ENCODE results near the gene RIPK4. TPM values are rescaled to one million over a fixed set of nuclear protein-coding genes. Genes with fewer than 3 reads are reported as not detected.

Gene RIPK4
- total RNA-seq, 1 donor from 2014 or later = 13.7 TPM

DNA sequence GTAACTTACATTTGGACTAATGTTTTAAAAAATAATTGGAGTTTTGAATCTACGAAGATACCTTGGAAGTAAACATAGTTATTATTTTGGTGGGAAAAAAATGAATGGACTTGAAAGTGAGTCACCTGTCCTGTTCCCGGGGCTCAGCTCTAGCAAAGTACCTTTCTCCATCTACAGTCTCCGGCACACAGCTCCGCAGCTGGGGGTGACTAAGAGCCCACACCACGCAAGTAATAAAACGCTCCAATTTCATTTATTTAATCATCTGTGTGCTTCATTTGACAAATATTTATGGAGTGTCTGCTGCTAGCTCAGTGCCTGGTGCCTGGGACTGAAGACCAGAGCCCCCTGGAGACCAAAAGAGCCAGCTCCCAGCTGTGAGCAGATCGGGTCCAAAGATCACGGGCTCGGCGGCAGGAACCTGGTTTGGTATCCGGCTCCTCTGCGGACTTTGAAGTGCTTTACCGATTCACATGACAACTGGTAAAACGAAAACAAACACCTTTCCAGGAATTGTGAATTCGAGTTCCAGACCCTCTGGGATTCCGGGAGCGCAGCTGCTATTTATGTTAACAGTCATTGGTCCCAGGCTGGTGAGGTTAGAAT lies 1.7 kb upstream of the RIPK4 start:
- TF ChIP-seq, protein P1, sequence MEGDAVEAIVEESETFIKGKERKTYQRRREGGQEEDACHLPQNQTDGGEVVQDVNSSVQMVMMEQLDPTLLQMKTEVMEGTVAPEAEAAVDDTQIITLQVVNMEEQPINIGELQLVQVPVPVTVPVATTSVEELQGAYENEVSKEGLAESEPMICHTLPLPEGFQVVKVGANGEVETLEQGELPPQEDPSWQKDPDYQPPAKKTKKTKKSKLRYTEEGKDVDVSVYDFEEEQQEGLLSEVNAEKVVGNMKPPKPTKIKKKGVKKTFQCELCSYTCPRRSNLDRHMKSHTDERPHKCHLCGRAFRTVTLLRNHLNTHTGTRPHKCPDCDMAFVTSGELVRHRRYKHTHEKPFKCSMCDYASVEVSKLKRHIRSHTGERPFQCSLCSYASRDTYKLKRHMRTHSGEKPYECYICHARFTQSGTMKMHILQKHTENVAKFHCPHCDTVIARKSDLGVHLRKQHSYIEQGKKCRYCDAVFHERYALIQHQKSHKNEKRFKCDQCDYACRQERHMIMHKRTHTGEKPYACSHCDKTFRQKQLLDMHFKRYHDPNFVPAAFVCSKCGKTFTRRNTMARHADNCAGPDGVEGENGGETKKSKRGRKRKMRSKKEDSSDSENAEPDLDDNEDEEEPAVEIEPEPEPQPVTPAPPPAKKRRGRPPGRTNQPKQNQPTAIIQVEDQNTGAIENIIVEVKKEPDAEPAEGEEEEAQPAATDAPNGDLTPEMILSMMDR (conservative IDR thresholded peaks at IDR 0.05) = peak; percentile 28
- Mint-ChIP-seq H3K27ac (peak overlapping the region; percentile 91), H3K4me1 (ENCODE audit: unreplicated experiment) (peaks cover 34% of the 10 kb centered on the region), H3K36me3 (no peaks in the 10 kb centered on the region), H3K9me3 (no peaks in the 10 kb centered on the region), H3K27me3 (peaks cover 84% of the 10 kb centered on the region), H3K4me3 (peak overlapping the region; percentile 92)
- no peak for DNase-seq (ENCODE audit: extremely low spot score, unreplicated experiment)

DNA sequence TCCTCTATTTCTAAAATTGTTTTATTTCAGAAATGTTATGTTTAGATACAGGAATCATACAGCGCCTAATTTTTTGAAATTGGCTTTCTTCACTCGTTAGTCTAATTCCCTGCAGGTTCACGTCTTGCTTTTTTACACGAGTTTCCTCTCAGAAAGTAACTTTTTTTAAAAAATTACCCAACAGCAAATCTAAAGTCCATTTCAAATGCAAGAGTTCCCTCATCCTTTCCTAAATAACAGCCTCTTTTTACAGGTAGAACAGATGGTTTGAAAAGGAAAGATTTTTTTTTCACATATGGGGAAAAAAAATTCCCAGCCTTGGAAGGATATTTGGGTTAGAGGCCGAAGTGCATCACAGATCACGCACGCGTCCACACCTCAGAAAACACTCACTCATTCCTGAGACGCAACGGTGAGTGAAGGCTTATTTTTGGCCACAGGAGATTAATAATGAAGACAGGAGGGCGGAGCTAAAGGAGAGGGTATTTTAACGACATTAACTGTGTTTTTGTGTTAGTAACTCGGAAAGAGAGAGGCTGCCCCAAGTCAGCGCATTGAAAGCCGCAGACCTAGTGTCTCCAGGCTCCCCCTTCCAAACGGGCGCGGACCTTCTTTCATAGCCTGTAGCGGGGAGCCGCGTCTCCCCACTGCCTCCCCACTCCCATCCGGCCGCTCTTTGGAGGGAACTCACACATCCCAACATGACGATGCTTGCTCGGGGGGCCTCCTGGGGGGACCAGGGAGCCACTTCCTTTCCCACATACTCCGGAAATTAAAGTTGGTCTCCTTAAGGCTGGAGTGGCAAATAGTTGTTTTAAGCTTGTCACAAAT lies 969 bp upstream of the RIPK4 start:
- no peaks in the 10 kb centered on the region for H3K36me3 Mint-ChIP-seq
- peaks cover 84% of the 10 kb centered on the region for H3K27me3 Mint-ChIP-seq
- H3K27ac Mint-ChIP-seq = peak overlapping the region; percentile 91
- TF ChIP-seq, protein P1 (conservative IDR thresholded peaks at IDR 0.05) = no peak
- DNase-seq (ENCODE audit: extremely low spot score, unreplicated experiment) = no peak
- H3K4me3 Mint-ChIP-seq = peak overlapping the region; percentile 92
- H3K4me1 Mint-ChIP-seq (ENCODE audit: unreplicated experiment) = peaks cover 40% of the 10 kb centered on the region
- no peaks in the 10 kb centered on the region for H3K9me3 Mint-ChIP-seq

DNA sequence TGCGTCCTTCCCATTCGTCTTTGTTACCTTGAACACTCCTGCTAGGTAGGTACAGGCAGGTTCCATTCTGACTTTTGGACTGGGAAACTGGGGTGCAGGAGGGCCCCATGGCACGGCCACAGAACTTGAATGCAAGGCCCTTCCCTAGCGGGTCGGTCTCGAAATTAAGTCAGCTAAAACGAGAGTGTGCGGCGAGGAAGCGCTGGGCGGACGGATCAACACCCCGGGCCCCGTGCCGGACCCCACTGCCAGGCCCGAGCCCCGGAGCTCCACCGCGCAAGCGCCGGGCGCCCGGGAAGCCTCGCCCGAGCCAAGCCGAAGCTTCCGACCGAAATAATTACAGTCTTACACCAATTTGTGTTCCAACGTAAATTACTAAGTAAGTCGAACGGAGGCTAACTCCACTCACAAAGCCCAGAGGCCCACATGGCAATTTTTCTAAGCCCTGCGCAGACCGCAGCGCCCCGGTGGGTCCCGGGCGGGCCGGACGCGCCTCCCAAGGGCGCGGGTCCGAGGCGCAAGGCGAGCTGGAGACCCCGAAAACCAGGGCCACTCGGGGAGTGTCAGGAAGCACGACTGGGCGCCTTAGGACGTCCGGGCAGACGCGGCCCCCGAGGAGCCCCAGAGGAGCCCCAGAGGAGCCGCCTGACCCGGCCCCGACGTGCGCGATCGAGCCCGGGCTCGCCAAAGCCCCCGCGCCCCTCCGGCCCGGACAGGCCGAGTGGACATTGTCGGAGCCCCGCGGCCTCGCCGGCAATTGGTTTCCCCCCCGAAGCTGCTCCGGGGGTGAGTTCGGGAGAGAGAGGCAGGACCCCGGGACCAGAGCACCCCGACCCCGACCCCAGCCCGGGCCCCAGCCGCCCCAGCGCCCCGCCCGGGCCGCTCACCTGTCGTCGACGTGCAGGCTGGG lies 624 bp downstream of the RIPK4 start:
- TF ChIP-seq, protein P1 (conservative IDR thresholded peaks at IDR 0.05) = no peak
- no peaks in the 10 kb centered on the region for H3K9me3 Mint-ChIP-seq
- H3K27ac Mint-ChIP-seq = peak overlapping the region; percentile 91
- peaks cover 82% of the 10 kb centered on the region for H3K27me3 Mint-ChIP-seq
- no peaks in the 10 kb centered on the region for H3K36me3 Mint-ChIP-seq
- no peak for DNase-seq (ENCODE audit: extremely low spot score, unreplicated experiment)
- peak overlapping the region; percentile 92 for H3K4me3 Mint-ChIP-seq
- peaks cover 49% of the 10 kb centered on the region for H3K4me1 Mint-ChIP-seq (ENCODE audit: unreplicated experiment)

DNA sequence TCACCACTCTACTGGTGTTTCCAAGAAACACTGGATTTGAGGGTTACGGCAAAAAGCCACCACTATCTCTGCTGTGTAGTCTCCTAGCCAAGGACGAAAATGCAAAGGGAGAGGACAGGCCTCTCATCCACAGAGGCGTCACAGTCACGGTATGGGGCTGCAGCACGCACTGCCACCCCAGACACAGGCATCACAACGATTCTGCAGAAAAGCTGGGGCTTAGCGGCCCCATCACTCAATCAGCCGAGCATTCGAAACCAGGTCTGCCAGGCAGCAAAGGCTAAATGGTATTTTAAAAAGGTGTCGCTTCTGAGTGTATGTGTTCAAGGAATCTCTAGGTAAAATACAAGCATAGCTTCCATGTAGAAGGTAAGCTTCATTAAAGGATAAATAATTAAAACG lies 1.4 kb downstream of the RIPK4 start:
- no peak for DNase-seq (ENCODE audit: extremely low spot score, unreplicated experiment)
- Mint-ChIP-seq H3K27me3 (peaks cover 78% of the 10 kb centered on the region), H3K27ac (peak overlapping the region; percentile 89), H3K4me1 (ENCODE audit: unreplicated experiment) (peaks cover 56% of the 10 kb centered on the region), H3K9me3 (no peaks in the 10 kb centered on the region), H3K4me3 (peak overlapping the region; percentile 91), H3K36me3 (no peaks in the 10 kb centered on the region)
- TF ChIP-seq, protein P1 (conservative IDR thresholded peaks at IDR 0.05) = no peak

DNA sequence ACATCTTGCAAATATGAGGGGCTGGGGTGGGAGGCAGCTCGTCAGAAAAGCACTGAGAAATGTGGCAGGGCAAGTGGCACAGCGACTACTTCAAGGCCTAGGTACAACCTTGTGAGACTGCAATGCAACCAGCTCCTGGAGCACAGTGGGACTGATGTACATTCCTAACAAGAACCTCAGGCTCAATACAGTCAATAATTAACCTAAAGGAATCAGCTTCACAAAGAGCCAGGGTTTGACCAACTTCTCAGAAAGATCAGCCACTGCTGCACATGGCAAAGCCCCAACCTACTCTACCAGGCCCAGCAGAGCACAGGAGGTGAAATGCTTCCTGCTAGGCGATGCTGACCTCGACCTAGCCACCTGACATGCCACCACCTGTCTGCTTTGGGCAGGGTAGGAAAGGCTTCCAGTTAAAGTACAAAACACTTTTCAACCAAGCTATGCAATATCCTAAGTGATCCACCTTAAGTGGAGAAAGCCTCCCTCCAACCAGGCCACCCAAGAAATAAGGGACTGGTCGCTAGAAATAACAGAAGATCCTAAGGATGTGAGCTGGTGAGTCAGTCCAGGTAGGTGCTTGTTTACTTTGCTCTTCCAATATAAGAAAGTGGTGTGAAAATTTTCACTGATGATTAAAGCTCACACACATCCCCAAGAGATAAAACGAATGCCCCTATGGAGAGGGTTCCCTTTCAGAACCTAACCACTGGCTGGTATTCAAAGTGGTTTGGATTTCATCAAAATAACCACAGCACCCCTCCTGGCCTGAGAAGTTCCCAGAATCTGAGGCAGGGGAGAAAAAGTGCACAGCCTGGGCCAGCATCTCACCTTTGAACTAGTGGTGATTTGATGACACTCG lies 2.1 kb downstream of the RIPK4 start:
- TF ChIP-seq, protein P1 (conservative IDR thresholded peaks at IDR 0.05) = no peak
- Mint-ChIP-seq H3K4me3 (peak overlapping the region; percentile 91), H3K9me3 (no peaks in the 10 kb centered on the region), H3K27ac (peak overlapping the region; percentile 89), H3K36me3 (no peaks in the 10 kb centered on the region), H3K27me3 (peaks cover 72% of the 10 kb centered on the region), H3K4me1 (ENCODE audit: unreplicated experiment) (peaks cover 60% of the 10 kb centered on the region)
- no peak for DNase-seq (ENCODE audit: extremely low spot score, unreplicated experiment)

Measured in type B pancreatic cell (in vitro differentiated cells).